ENCODE data around the gene HCK. TPM values are rescaled to one million over a fixed set of nuclear protein-coding genes. Genes with fewer than 3 reads are reported as not detected.
A peak's percentile ranks its signal among the peaks of the same experiment; 100 is the strongest.

Gene HCK
- total and polyA plus RNA-seq, 7 donors, result 8.6 to 28.0 (median 17.5) TPM

GRCh38 chr20:32062776-32063170, 10.7 kb downstream of the HCK start:
- WGBS, 2 donors, result 40 to 56% methylated on average over 4 of the region's 4 CpGs
- intact Hi-C loops (cut with DNase I), result no loop called here
- no peaks in the 10 kb centered on the region for H3K9me3 ChIP-seq
- DNase-seq, result peak; percentile 78
- peaks cover 0 to 38% (median 0%) of the 10 kb centered on the region in 3 donors for H3K27me3 ChIP-seq
- no peaks in the 10 kb centered on the region for H3K4me1 ChIP-seq
- TF ChIP-seq EP300 (IDR thresholded peaks at IDR 0.05) (no peak), POLR2AphosphoS5 (IDR thresholded peaks at IDR 0.05) (no peak), POLR2A (IDR thresholded peaks at IDR 0.05) (no peak), CTCF (IDR thresholded peaks at IDR 0.05) (no peak)
- H3K4me3 ChIP-seq, result no peak overlapping the region
- no peaks in the 10 kb centered on the region for H3K36me3 ChIP-seq
- no peak overlapping the region for H3K27ac ChIP-seq

- TF ChIP-seq CTCF (IDR thresholded peaks at IDR 0.05), result no peak
- TF ChIP-seq POLR2AphosphoS5 (IDR thresholded peaks at IDR 0.05), result no peak
- TF ChIP-seq POLR2A (IDR thresholded peaks at IDR 0.05), result no peak
- TF ChIP-seq EP300 (IDR thresholded peaks at IDR 0.05), result no peak
- intact Hi-C loops (cut with DNase I), result no loop called here
Measured at GRCh38 chr20:32063695-32064094, 11.7 kb downstream of the HCK start.

GRCh38 chr20:32064667-32065066, 12.6 kb downstream of the HCK start:
- DNase-seq, result no peak
- TF ChIP-seq POLR2A (IDR thresholded peaks at IDR 0.05), result no peak
- TF ChIP-seq CTCF (IDR thresholded peaks at IDR 0.05), result no peak
- H3K4me1 ChIP-seq, result no peaks in the 10 kb centered on the region
- no peaks in the 10 kb centered on the region for H3K9me3 ChIP-seq
- no peak overlapping the region for H3K27ac ChIP-seq
- 79 to 80% methylated on average over 7 of the region's 7 CpGs for WGBS, 2 donors
- H3K27me3 ChIP-seq, result peaks cover 0 to 34% (median 0%) of the 10 kb centered on the region in 3 donors
- H3K36me3 ChIP-seq, result no peaks in the 10 kb centered on the region
- intact Hi-C loops (cut with DNase I), result no loop called here
- H3K4me3 ChIP-seq, result no peak overlapping the region

More at GRCh38 chr20:32063695-32064094, 11.7 kb downstream of the HCK start:
- Histone ChIP-seq H3K4me1 (no peaks in the 10 kb centered on the region), H3K36me3 (no peaks in the 10 kb centered on the region), H3K4me3 (no peak overlapping the region), H3K27me3 (peaks cover 0 to 37% (median 0%) of the 10 kb centered on the region in 3 donors), H3K9me3 (no peaks in the 10 kb centered on the region), H3K27ac (peak overlapping the region in 1 of 4 donors; percentile 20)
- 67 to 72% methylated on average over 4 of the region's 4 CpGs for WGBS, 2 donors
- DNase-seq, result no peak

GRCh38 chr20:32067234-32067821, 15.3 kb downstream of the HCK start:
- no peaks in the 10 kb centered on the region for H3K4me1 ChIP-seq
- 63 to 67% methylated on average over 6 of the region's 6 CpGs for WGBS, 2 donors
- no peak overlapping the region for H3K4me3 ChIP-seq
- intact Hi-C loops (cut with DNase I), result no loop called here
- TF ChIP-seq EP300 (IDR thresholded peaks at IDR 0.05), result no peak
- no peak for TF ChIP-seq POLR2AphosphoS5 (IDR thresholded peaks at IDR 0.05)
- TF ChIP-seq POLR2A (IDR thresholded peaks at IDR 0.05), result no peak
- no peak for TF ChIP-seq CTCF (IDR thresholded peaks at IDR 0.05)
- H3K9me3 ChIP-seq, result no peaks in the 10 kb centered on the region
- H3K27ac ChIP-seq, result no peak overlapping the region
- DNase-seq, result no peak
- H3K36me3 ChIP-seq, result no peaks in the 10 kb centered on the region
- peaks cover 0 to 21% (median 0%) of the 10 kb centered on the region in 3 donors for H3K27me3 ChIP-seq

- no peak for DNase-seq
- no peak overlapping the region for H3K27ac ChIP-seq
- peaks cover 0 to 15% (median 0%) of the 10 kb centered on the region in 3 donors for H3K27me3 ChIP-seq
- H3K4me1 ChIP-seq, result no peaks in the 10 kb centered on the region
- intact Hi-C loops (cut with DNase I), result no loop called here
- H3K9me3 ChIP-seq, result no peaks in the 10 kb centered on the region
- no peaks in the 10 kb centered on the region for H3K36me3 ChIP-seq
- no peak overlapping the region for H3K4me3 ChIP-seq
- no peak for TF ChIP-seq CTCF (IDR thresholded peaks at IDR 0.05)
- no peak for TF ChIP-seq EP300 (IDR thresholded peaks at IDR 0.05)
- no peak for TF ChIP-seq POLR2AphosphoS5 (IDR thresholded peaks at IDR 0.05)
- TF ChIP-seq POLR2A (IDR thresholded peaks at IDR 0.05), result no peak
- WGBS, 2 donors, result 97% methylated on average over 2 of the region's 2 CpGs
Measured at GRCh38 chr20:32068174-32068573, 16.1 kb downstream of the HCK start.

All from sigmoid colon (tissue), 7 donors.